MCF 10A (cell line): Measurements from ENCODE around the gene ZMIZ1. TPM values are rescaled to one million over a fixed set of nuclear protein-coding genes. Genes with fewer than 3 reads are reported as not detected.
A peak's percentile ranks its signal among the peaks of the same experiment; 100 is the strongest.

Source experiments
- BruUV-seq: library from RNA; stranded (reverse); fragments of 400-500 nt; replicated peaks from 2 replicates; lab custom pipeline; 2021; lab: Mats Ljungman, UMichigan
- CTCF ChIA-PET: fragments of 300-600 bp; sonication (Branson Sonifier 250); formaldehyde crosslinking; extraction: SDS; loops from one replicate; lab custom pipeline; 2021; ENCODE audit warnings: antibody characterized with exemption, inconsistent platforms; lab: Yijun Ruan, JAX
- POLR2A ChIA-PET: fragments of 300-600, 350-650 bp; sonication (Branson Sonifier 250); formaldehyde crosslinking; extraction: SDS; loops from one replicate; lab custom pipeline; 2020; ENCODE audit warnings: antibody characterized with exemption, inconsistent platforms; lab: Yijun Ruan, JAX
- DNase-seq: peaks from one replicate; pipeline ENCODE4 v3.0.0-alpha.2; 2018; ENCODE audit not compliant: unreplicated experiment
- H3K27ac Mint-ChIP-seq: one replicate; pipeline ENCODE4 v1.8.0; 2022; ENCODE audit warnings: mild to moderate bottlenecking, low read depth, mixed read lengths; ENCODE audit not compliant: unreplicated experiment
- H3K27me3 Mint-ChIP-seq: one replicate; pipeline ENCODE4 v1.8.0; 2022; ENCODE audit warnings: mixed read lengths; ENCODE audit not compliant: insufficient read depth, unreplicated experiment
- H3K36me3 Mint-ChIP-seq: one replicate; pipeline ENCODE4 v1.8.0; 2022; ENCODE audit warnings: mild to moderate bottlenecking, moderate library complexity, mixed read lengths; ENCODE audit not compliant: insufficient read depth, unreplicated experiment
- H3K4me1 Mint-ChIP-seq: one replicate; pipeline ENCODE4 v1.8.0; 2022; ENCODE audit warnings: mixed read lengths; ENCODE audit not compliant: insufficient read depth, unreplicated experiment
- H3K4me3 Mint-ChIP-seq: one replicate; pipeline ENCODE4 v1.8.0; 2022; ENCODE audit warnings: mild to moderate bottlenecking, moderate library complexity, mixed read lengths; ENCODE audit not compliant: unreplicated experiment
- H3K9me3 Mint-ChIP-seq: one replicate; pipeline ENCODE4 v1.8.0; 2022; ENCODE audit warnings: mixed read lengths; ENCODE audit not compliant: unreplicated experiment
- CTCF ChIP-seq: fragments of 200-600 bp; IDR thresholded peaks from one replicate; pipeline ENCODE4 v1.8.0; 2022; ENCODE audit warnings: antibody characterized with exemption, mild to moderate bottlenecking; ENCODE audit not compliant: unreplicated experiment
- intact Hi-C: fragments of 100-400 bp; cut with micrococcal nuclease; formaldehyde crosslinking; loops from 2 replicates; pipeline ENCODE4 v1.14.1; 2022
- total RNA-seq: library from RNA; stranded (reverse); gene quantifications from 2 replicates; pipeline ENCODE4 v1.2.3, GENCODE V29; 2022

ZMIZ1 gene
- total RNA-seq, 1 experiment from 2014 or later = 15.5 TPM

DNA sequence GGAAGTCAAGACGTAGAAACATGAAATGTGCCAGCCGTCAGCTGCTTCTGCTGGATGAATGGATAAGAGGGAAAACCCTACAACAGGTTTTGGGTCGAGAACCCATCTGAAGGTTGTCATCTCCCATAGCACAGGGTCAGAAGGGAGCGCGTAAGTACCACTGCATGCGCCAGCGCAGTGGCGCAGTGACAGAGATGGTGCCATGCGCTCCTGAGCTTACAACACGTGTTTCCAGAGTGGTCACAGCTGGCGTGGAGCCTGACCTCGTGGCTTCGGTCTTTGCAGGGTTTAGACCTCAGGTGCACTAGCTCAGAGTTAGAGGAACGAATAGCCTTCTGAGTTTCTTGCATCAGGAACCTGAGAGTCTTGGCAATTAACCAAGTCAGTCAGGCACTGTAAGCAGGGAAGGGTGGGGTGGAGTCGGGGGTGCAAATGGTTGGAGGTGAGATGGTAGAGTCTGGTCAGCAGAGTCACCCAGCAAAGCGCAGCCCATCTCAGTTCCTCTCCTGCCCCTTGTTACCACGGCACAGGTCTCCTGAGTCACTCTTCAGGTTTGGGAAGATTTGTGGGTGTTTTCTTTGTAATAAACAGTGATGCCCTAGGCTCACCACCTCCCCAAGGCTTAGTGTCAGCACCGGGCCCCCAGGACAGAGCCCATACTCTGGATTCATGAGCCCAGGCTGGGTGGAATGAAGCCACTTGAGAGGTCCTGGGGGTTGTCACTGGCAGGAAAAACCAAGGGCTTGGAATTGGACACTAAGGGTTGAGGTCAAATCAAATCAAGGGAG is 194.4 kb downstream of the ZMIZ1 start:
- H3K36me3 Mint-ChIP-seq = no peaks in the 10 kb centered on the region
- H3K9me3 Mint-ChIP-seq = no peaks in the 10 kb centered on the region
- H3K27me3 Mint-ChIP-seq = no peaks in the 10 kb centered on the region
- POLR2A ChIA-PET = no interaction called here
- CTCF ChIA-PET = interaction anchor here (0.5 kb wide), 1 partner anchor 1216 kb away, joined by 3 read pairs; no protein-coding TSS in a partner anchor
- no peak overlapping the region for H3K27ac Mint-ChIP-seq
- H3K4me3 Mint-ChIP-seq = no peak overlapping the region
- no peak for TF ChIP-seq CTCF
- H3K4me1 Mint-ChIP-seq = peaks cover 3% of the 10 kb centered on the region
- intact Hi-C loops = no loop called here
- BruUV-seq = no TSS peak
- no peak for DNase-seq

DNA sequence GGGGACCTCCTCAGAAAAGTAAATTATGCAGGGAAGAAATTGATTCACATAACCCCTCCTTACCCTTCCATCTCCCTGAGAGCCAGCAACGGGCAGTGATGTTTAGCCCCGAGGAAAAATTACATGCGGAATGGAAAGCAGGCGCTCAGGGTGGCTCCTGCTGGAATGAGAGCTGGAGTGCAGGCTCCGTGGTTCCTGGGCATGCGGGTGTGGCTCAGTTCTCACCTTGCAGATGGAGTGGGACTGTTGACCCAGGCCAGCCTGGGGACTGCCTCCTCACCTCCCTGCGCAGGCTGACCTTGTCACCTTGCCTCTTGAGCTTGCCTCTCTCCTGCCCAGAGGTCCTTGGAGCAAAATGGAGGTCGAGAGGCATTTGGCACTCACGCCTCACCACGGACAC is 195.2 kb downstream of the ZMIZ1 start:
- Mint-ChIP-seq H3K9me3 (no peaks in the 10 kb centered on the region), H3K4me1 (peaks cover 11% of the 10 kb centered on the region), H3K27ac (no peak overlapping the region), H3K4me3 (no peak overlapping the region), H3K27me3 (no peaks in the 10 kb centered on the region), H3K36me3 (no peaks in the 10 kb centered on the region)
- intact Hi-C loops = no loop called here
- ChIA-PET CTCF (no interaction called here), POLR2A (no interaction called here)
- no peak for DNase-seq
- no TSS peak for BruUV-seq
- TF ChIP-seq CTCF = no peak

- H3K36me3 Mint-ChIP-seq = no peaks in the 10 kb centered on the region
- POLR2A ChIA-PET = no interaction called here
- CTCF ChIA-PET = no interaction called here
- peak; percentile 54 for DNase-seq
- no peaks in the 10 kb centered on the region for H3K9me3 Mint-ChIP-seq
- intact Hi-C loops = no loop called here
- H3K4me1 Mint-ChIP-seq = peaks cover 11% of the 10 kb centered on the region
- H3K27ac Mint-ChIP-seq = no peak overlapping the region
- no peak for TF ChIP-seq CTCF
- H3K4me3 Mint-ChIP-seq = no peak overlapping the region
- no TSS peak for BruUV-seq
- H3K27me3 Mint-ChIP-seq = no peaks in the 10 kb centered on the region
Observed at GRCh38 chr10:79264942-79265341, 196.2 kb downstream of the ZMIZ1 start.

DNA sequence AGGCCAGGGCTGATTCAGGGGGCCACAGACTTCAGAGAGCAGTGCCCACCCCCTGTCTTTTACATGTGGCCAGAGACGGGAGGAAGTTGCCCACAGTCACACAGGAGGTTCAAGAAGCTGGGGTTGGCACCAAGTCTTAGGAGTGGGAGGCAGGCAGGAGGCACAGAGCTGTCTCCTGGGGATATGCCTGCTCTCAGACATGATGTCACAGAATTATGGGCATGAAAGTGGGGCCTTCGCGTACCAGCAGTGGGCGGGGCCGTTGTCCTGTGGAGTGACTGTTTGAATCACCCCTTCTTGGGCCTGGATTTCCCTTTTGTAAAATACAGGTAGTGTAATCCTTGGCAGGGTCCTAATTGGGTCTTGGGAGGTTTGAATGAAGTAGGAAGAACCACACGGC is 197.3 kb downstream of the ZMIZ1 start:
- ChIA-PET CTCF (no interaction called here), POLR2A (no interaction called here)

More for the DNA sequence above, 197.3 kb downstream of the ZMIZ1 start:
- Mint-ChIP-seq H3K27me3 (no peaks in the 10 kb centered on the region), H3K9me3 (no peaks in the 10 kb centered on the region), H3K36me3 (no peaks in the 10 kb centered on the region), H3K27ac (no peak overlapping the region), H3K4me1 (peaks cover 11% of the 10 kb centered on the region), H3K4me3 (no peak overlapping the region)
- BruUV-seq = no TSS peak
- DNase-seq = no peak
- TF ChIP-seq CTCF = no peak
- intact Hi-C loops = no loop called here
